PC-3 (cell line): Measurements from ENCODE around the gene WDR1. TPM values are rescaled to one million over a fixed set of nuclear protein-coding genes. Genes with fewer than 3 reads are reported as not detected.
A peak's percentile ranks its signal among the peaks of the same experiment; 100 is the strongest.

ENCODE experiments used
- ATAC-seq: fragments of 200-7000 bp; cut with Tn5 transposase; 2 replicates; pipeline ENCODE4 v1.9.1; 2020; ENCODE audit warnings: mild to moderate bottlenecking, moderate library complexity
- BruUV-seq: library from RNA; stranded (reverse); fragments of 400-500 nt; replicated peaks from 2 replicates; lab custom pipeline; 2021; lab: Mats Ljungman, UMichigan
- CTCF ChIA-PET: fragments of 300-600 bp; sonication (Branson Sonifier 250); formaldehyde crosslinking; loops from one replicate; lab custom pipeline; 2022; ENCODE audit warnings: antibody characterized with exemption; lab: Charles Lee
- POLR2A ChIA-PET: fragments of 300-600 bp; sonication (Branson Sonifier 250); formaldehyde crosslinking; loops from one replicate; lab custom pipeline; 2022; ENCODE audit warnings: antibody characterized with exemption; ENCODE audit not compliant: unreplicated experiment; lab: Charles Lee
- DNase-seq: peaks from one replicate; pipeline ENCODE4 v3.0.0-alpha.2; 2015
- H2AFZ ChIP-seq: fragments of 300-600 bp; sonication (generic); 2 replicates; pipeline ENCODE4 v1.6.0; 2016; ENCODE audit warnings: antibody characterized with exemption, low read length
- H3F3A ChIP-seq: fragments of 300-600 bp; sonication (generic); one replicate; pipeline ENCODE4 v1.6.0; 2017; ENCODE audit warnings: antibody characterized with exemption, low read length, control low read depth, mild to moderate bottlenecking; ENCODE audit not compliant: unreplicated experiment
- H3K27ac ChIP-seq: fragments of 300-600 bp; sonication (generic); 2 replicates; pipeline ENCODE4 v1.5.1; 2016; ENCODE audit warnings: mild to moderate bottlenecking, low read length
- H3K27me3 ChIP-seq: fragments of 300-600 bp; sonication (generic); 2 replicates; pipeline ENCODE4 v1.6.1; 2016; ENCODE audit warnings: low read length, mixed read lengths
- H3K36me3 ChIP-seq: fragments of 300-600 bp; sonication (generic); 2 replicates; pipeline ENCODE4 v1.6.1; 2016; ENCODE audit warnings: low read depth, mixed run types, low read length, mixed read lengths
- H3K4me1 ChIP-seq: fragments of 300-600 bp; sonication (generic); 2 replicates; pipeline ENCODE4 v1.5.1; 2016; ENCODE audit warnings: low read length; ENCODE audit not compliant: insufficient read depth
- H3K4me2 ChIP-seq: fragments of 300-600 bp; sonication (generic); 2 replicates; pipeline ENCODE4 v1.6.0; 2016; ENCODE audit warnings: low read length
- H3K4me3 ChIP-seq: fragments of 300-600 bp; sonication (generic); 2 replicates; pipeline ENCODE4 v1.5.1; 2016; ENCODE audit warnings: mild to moderate bottlenecking, low read length, mixed read lengths
- H3K79me2 ChIP-seq: fragments of 300-600 bp; sonication (generic); 2 replicates; pipeline ENCODE4 v1.6.1; 2017; ENCODE audit warnings: low read length, mixed read lengths
- H3K9ac ChIP-seq: fragments of 300-600 bp; sonication (generic); 2 replicates; pipeline ENCODE4 v1.6.0; 2016; ENCODE audit warnings: mild to moderate bottlenecking, low read length
- H3K9me2 ChIP-seq: fragments of 300-600 bp; sonication (generic); replicated peaks from 2 replicates; pipeline ENCODE4 v1.6.1; 2016; ENCODE audit warnings: mixed run types, low read length, mixed read lengths
- H3K9me3 ChIP-seq: fragments of 300-600 bp; sonication (generic); 2 replicates; pipeline ENCODE4 v1.6.1; 2016; ENCODE audit warnings: low read length, mixed read lengths
- H4K20me1 ChIP-seq: fragments of 300-600 bp; sonication (generic); 2 replicates; pipeline ENCODE4 v1.6.1; 2016; ENCODE audit warnings: low read length, mixed read lengths
- EZH2 ChIP-seq: fragments of 300-600 bp; sonication (generic); IDR thresholded peaks from one replicate; pipeline ENCODE4 v1.6.1; 2017; ENCODE audit warnings: antibody characterized with exemption, mild to moderate bottlenecking, low read length; ENCODE audit not compliant: unreplicated experiment
- EZH2phosphoT487 ChIP-seq: fragments of 300-600 bp; sonication (generic); IDR thresholded peaks from 2 replicates; pipeline ENCODE4 v1.6.1; 2018; ENCODE audit warnings: mild to moderate bottlenecking, antibody characterized with exemption, low read length, borderline replicate concordance
- intact Hi-C: fragments of 100-400 bp; cut with micrococcal nuclease; formaldehyde crosslinking; loops from 2 replicates; pipeline ENCODE4 v1.9.0; 2023
- total RNA-seq: library from RNA; depleted of rRNA; stranded (reverse); fragments of >200 nt; gene quantifications from 2 replicates; pipeline ENCODE4 v1.2.3, GENCODE V29; 2014
- TF ChIP-seq, protein P1 (sequence below): fragments of 300-600 bp; sonication (generic); conservative IDR thresholded peaks from 2 replicates; pipeline ENCODE4 v1.5.1; 2017; ENCODE audit warnings: antibody characterized with exemption, low read depth, mild to moderate bottlenecking, low read length

The WDR1 gene
- total RNA-seq, 1 experiment from 2014 or later, result 150 TPM

DNA sequence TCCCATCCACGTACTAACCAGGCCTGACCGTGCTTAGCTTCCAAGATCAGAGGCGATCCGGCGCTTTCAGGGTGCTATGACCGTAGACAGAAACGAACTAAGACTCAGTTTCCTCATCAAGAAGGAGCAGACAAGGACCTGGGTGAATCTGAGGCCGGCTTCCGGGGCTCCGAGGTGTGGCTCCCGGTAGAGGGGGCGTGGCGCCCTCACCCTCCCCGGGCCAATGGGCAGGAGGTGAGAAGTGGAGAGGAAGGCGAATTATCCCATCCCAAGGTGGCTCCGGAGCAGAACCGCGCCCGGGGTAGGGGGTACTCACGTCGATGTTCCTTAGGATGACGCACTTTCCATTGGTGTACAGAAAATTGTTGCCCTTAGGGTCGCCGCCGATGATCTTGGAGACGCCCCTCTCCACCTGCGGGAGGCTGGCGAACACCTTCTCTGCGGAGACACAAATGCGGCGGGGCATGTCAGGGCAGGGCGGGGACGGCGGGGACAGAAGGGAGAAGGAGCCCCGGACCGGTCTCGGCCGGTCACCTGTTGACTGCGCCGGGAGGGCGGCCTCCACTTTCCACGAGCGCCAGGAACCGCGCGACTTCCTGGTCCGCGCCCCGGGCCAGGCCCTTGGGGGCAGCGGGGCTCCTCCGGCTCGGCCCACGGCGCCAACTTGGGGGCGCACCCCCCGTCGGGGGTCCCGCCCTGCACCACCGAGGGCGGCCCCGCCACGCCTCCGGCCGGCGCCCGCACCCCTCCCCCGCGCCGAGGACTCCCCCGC is 616 bp downstream of the WDR1 start:
- H3K27me3 ChIP-seq, result no peaks in the 10 kb centered on the region
- intact Hi-C loops, result loop anchor here (2.0 to 5.0 kb wide), 2 partner anchors 39 to 109 kb away; no protein-coding TSS in a partner anchor
- CTCF ChIA-PET, result no interaction called here

DNA sequence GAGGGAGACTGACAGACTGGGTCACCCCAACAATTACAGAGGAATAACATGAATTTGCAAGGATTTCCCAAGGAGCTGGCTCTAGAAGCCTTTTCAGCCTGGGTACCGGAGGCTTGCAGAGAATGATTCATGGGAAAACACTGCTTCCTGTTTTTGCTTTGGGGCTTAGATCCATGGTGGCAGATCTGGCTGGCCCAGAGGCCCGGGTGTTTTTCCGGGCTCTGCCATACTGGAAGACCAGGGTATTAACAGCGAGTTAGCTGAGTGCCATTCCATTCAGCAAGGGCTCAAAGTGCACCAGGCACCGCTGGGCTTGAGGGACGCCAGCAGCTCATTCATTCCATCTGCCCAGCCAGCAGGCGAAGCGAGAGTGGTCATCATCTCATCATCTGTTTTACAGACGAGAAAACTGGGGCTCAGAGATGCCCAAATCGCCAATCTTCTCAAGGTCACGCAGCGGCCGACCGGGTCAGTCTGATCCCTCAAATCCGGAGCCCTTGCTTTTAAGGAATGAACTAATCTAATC is 1.3 kb downstream of the WDR1 start:
- intact Hi-C loops, result loop anchor here (5.0 kb wide), 1 partner anchor 38 kb away; no protein-coding TSS in a partner anchor
- CTCF ChIA-PET, result no interaction called here

More for the DNA sequence above, 616 bp downstream of the WDR1 start:
- Histone ChIP-seq H4K20me1 (peaks cover 19% of the 10 kb centered on the region; the same call in 1 of the 2 replicates), H3K4me1 (peaks cover 20% of the 10 kb centered on the region), H3K4me2 (peak overlapping the region; percentile 90), H3K9ac (peak overlapping the region; percentile 63), H3K4me3 (peak overlapping the region; percentile 80), H3K27ac (peak overlapping the region; percentile 0; the same call in 1 of the 2 replicates), H3K36me3 (peaks cover 33% of the 10 kb centered on the region), H3K9me2 (no peaks in the 10 kb centered on the region), H3K79me2 (peaks cover 52% of the 10 kb centered on the region), H2AFZ (no peak overlapping the region), H3F3A (no peaks in the 10 kb centered on the region), H3K9me3 (no peaks in the 10 kb centered on the region)
- DNase-seq (peak; percentile 54), ATAC-seq (peak; percentile 45)
- POLR2A ChIA-PET, result interaction anchor here (0.6 to 1.5 kb wide), 3 partner anchors 20 to 109 kb away, joined by 4 to 8 read pairs (median 5); no protein-coding TSS in a partner anchor
- no peak for TF ChIP-seq EZH2phosphoT487
- no peak for TF ChIP-seq EZH2
- TF ChIP-seq, protein P1, sequence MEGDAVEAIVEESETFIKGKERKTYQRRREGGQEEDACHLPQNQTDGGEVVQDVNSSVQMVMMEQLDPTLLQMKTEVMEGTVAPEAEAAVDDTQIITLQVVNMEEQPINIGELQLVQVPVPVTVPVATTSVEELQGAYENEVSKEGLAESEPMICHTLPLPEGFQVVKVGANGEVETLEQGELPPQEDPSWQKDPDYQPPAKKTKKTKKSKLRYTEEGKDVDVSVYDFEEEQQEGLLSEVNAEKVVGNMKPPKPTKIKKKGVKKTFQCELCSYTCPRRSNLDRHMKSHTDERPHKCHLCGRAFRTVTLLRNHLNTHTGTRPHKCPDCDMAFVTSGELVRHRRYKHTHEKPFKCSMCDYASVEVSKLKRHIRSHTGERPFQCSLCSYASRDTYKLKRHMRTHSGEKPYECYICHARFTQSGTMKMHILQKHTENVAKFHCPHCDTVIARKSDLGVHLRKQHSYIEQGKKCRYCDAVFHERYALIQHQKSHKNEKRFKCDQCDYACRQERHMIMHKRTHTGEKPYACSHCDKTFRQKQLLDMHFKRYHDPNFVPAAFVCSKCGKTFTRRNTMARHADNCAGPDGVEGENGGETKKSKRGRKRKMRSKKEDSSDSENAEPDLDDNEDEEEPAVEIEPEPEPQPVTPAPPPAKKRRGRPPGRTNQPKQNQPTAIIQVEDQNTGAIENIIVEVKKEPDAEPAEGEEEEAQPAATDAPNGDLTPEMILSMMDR, result no peak
- BruUV-seq, result no TSS peak

More for the DNA sequence above, 1.3 kb downstream of the WDR1 start:
- peak overlapping the region; percentile 90 for H3K4me2 ChIP-seq
- peaks cover 59% of the 10 kb centered on the region for H3K79me2 ChIP-seq
- TF ChIP-seq, protein P1, result no peak
- no peak for TF ChIP-seq EZH2
- no peak for TF ChIP-seq EZH2phosphoT487
- POLR2A ChIA-PET, result no interaction called here
- H4K20me1 ChIP-seq, result peaks cover 19% of the 10 kb centered on the region; the same call in 1 of the 2 replicates
- peaks cover 33% of the 10 kb centered on the region for H3K36me3 ChIP-seq
- H3K27me3 ChIP-seq, result no peaks in the 10 kb centered on the region
- ATAC-seq (no peak), DNase-seq (peak; percentile 31)
- no peaks in the 10 kb centered on the region for H3K9me3 ChIP-seq
- peaks cover 24% of the 10 kb centered on the region for H3K4me1 ChIP-seq
- H3K9me2 ChIP-seq, result no peaks in the 10 kb centered on the region
- no peaks in the 10 kb centered on the region for H3F3A ChIP-seq
- peak overlapping the region; percentile 80 for H3K4me3 ChIP-seq
- H2AFZ ChIP-seq, result no peak overlapping the region
- 0 out of 2 replicates have a peak overlapping the region, but pooled peaks have one; percentile 0 for H3K27ac ChIP-seq
- TSS peak; percentile 47 for BruUV-seq
- H3K9ac ChIP-seq, result peak overlapping the region; percentile 63
